HG03342 (cell line): ENCODE results near the gene MGAT4A.
"Not testable (repeated sequence)": the region's sequence is repeated elsewhere in the genome, so short reads cannot be mapped to it uniquely, and the experiment has no call there.

Experiments
- ATAC-seq: cut with Tn5 transposase; IDR thresholded peaks from one replicate; pipeline ENCODE4 v1.9.1; 2021; ENCODE audit warnings: mild to moderate bottlenecking, moderate library complexity; ENCODE audit not compliant: unreplicated experiment

Gene MGAT4A

GRCh38 chr2:98759827-98760625 lies 29.1 kb upstream of the MGAT4A start:
- ATAC-seq: no peak

- ATAC-seq: no peak
Observed at GRCh38 chr2:98759338-98759737, 28.4 kb upstream of the MGAT4A start.

GRCh38 chr2:98757904-98758421 lies 27.0 kb upstream of the MGAT4A start:
- ATAC-seq: peak; percentile 82

DNA sequence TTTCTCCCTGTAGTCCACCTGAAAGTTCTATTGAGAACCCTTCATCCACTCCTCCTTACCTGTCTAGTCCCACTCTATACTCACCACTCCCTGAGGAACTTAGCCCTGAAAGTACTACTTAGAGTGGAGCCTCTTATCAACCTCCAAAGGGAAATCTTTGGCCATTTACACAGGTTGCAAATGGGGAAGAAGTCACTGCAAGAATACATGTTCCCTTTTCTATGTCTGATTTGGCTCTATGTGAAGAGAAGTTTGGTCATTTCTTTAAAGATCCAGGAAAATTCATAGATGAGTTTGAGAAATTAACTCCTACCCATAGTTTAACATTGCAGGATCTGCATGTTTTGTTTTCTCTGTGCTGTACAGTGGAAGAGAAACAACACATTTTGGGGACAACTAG lies 22.9 kb upstream of the MGAT4A start:
- ATAC-seq: no peak

GRCh38 chr2:98752711-98753110 lies 21.8 kb upstream of the MGAT4A start:
- not testable (repeated sequence) for ATAC-seq

DNA sequence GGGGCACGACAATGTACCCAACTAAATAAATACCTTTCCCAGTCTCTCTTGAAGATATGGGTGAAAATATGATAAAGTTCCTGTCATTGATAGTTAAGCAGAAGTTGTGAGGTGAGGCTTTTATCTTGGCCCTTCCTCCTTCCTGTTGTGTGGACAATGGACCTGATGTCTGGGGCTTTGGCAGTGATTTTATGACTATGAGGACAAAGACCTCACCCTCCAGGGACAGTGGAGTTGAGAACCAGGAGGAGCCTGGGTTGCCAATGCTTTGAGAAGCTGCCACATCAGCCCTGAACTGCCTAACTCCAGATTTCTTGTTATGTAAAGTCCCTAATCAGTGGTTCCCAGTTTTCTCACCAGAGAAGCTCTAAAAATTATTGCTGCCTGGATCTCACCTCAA lies 20.8 kb upstream of the MGAT4A start:
- ATAC-seq: no peak

DNA sequence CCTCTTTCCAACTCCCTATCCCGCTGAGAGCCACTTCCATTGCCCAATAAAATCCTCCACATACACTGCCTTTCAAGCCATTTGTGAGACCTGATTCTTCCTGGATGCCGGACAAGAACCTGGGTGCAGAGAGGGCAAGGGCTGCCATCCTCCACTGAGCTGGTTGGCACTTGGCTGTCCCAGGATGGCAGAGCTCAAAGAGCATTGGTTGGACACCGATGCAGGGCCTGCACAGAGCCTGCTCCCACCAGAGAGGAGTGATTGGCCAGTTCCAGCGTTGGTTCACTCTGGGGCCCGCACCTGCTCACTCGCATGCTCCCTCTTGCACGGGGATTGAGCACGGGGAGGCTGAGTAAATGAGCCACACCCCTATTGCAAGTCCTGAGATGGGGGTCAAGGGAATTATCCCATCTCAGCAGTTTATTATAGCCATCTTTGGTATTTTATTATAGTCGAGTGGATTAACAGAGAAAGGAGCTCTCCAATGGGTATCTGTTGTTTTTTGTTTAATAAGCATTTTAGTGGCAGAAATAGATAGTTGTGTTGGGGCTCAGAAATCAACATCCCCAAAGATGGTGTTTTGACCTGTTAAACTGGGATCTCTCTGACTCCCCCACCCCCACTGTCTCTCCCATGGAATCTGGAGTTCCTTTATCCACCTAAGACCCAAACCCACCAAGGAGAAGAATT lies 19.8 kb upstream of the MGAT4A start:
- ATAC-seq: no peak

GRCh38 chr2:98749066-98749450 lies 18.1 kb upstream of the MGAT4A start:
- ATAC-seq: no peak

GRCh38 chr2:98748292-98749065 lies 17.5 kb upstream of the MGAT4A start:
- ATAC-seq: no peak

GRCh38 chr2:98747888-98748287 lies 17.0 kb upstream of the MGAT4A start:
- ATAC-seq: no peak

DNA sequence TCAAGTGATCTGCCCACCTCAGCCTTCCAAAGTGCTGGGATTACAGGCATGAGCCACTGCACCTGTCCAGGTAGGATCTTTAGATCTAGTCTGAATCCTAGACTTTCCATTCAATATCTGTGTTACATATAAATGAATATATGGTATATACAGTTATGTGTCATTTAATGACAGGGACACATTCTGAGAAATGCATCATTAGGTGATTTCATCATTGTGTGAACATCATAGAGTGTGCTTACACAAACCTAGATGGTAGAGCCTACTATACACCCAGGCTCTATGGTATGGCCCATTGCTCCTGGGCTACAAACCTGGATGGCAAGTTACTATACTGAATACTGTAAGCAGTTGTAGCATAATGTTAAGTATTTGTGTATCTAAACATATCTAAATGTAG lies 15.5 kb upstream of the MGAT4A start:
- no peak for ATAC-seq

DNA sequence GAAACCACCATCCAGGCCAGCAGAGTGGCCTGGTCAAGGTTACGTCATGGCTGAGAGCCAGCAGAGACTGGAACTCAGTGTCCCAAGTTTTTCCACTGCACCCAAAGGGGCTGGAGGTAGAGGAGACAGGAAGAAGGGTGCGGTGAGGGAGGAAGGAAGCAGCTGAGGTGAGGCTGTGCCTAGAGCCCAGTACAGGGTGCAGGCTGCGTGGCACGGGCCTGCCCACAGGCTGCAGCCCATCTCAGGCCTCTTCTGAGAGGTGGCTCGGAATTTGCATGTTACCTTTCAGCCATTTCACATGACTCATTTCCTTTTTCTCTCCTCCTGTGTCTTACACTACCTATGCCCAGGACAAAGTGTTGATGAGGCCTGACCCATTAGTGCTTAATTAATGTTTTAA lies 13.7 kb upstream of the MGAT4A start:
- ATAC-seq: no peak

GRCh38 chr2:98743835-98744234 lies 12.9 kb upstream of the MGAT4A start:
- ATAC-seq: no peak

DNA sequence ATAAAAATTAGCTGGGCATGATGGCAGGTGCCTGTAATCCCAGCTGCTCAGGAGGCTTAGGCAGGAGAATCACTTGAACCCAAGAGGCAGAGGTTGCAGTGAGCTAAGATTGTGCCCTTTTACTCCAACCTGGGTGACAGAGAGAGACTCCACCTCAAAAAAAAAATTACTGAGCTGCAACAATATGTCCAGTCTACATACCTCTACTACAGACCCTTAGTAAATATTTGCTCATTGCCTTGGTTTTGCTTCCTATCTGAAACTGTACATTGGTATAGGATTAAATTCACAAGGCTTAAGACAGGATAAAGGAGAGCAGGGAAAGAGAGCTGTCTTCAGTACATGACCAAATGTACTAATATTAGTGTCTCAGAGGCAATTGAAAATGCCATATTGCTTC lies 8.1 kb upstream of the MGAT4A start:
- no peak for ATAC-seq

- no peak for ATAC-seq
Observed at GRCh38 chr2:98738304-98738703, 7.4 kb upstream of the MGAT4A start.

GRCh38 chr2:98737848-98738247 lies 6.9 kb upstream of the MGAT4A start:
- no peak for ATAC-seq

GRCh38 chr2:98736464-98736889 lies 5.5 kb upstream of the MGAT4A start:
- no peak for ATAC-seq

DNA sequence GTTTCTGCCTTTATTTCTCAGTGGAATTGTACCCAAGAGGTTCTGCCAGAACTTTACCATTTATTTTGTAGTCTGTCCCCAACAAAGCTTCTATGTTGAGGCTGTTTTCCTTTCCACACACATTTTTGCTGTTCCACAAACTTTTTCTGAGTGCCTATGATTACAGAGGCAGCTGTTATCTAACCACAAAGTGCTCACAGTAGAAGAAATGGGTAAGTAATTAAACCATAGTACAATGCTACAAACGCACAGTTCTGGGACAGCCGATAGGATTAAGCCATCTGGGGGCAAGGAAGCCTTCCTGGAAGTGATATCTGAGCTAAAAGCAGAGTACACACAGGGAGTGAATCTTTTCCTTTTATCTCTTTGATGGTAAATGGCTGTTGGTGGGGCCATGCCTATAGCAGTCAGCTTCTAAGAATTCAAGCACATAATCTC lies 3.9 kb upstream of the MGAT4A start:
- ATAC-seq: no peak

DNA sequence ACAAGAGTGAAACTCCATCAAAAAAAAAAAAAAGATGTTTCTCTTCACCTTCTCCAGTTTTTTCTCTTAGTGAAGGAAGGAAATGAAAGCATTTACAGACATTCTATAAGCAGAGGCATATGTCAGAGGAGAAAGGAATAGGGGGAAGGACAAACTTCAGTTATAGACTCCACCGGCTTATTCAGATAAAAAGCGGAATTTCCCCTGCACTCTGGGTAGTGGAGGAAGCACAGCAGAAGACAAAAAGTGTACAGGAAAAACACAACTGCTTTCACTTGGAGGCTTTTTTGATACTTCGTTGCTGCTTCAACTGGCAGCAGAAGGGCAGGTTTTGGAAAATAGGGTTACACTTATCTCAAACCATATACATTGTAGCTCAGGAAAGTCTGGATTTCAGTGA lies 3.2 kb upstream of the MGAT4A start:
- ATAC-seq: no peak

- ATAC-seq: no peak
Observed at GRCh38 chr2:98732430-98733051, 1.6 kb upstream of the MGAT4A start.

- ATAC-seq: no peak
Observed at GRCh38 chr2:98731894-98732349, 990 bp upstream of the MGAT4A start.
